Keratinocyte (primary cell): ENCODE measurements around the gene LAT.

Experiments used
- CTCF ChIP-seq, 3 experiments: IDR thresholded peaks in 1 of 3; conservative IDR thresholded peaks in 1 of 3; optimal IDR thresholded peaks in 1 of 3; 2 replicates in 2 of 3; 3 replicates in 1 of 3; pipeline versions ENCODE3 to v1.5.1; 2011; ENCODE audit warnings: low read length in 3 of 3, mild to moderate bottlenecking in 3 of 3, moderate library complexity in 2 of 3, control low read depth in 1 of 3, inconsistent platforms in 1 of 3; ENCODE audit not compliant: insufficient read depth in 2 of 3; ENCODE audit errors: extremely low read depth in 1 of 3
- EZH2 ChIP-seq: IDR thresholded peaks from one replicate; pipeline ENCODE4 v1.6.1; 2012; ENCODE audit warnings: inconsistent platforms, mild to moderate bottlenecking, low read length, moderate library complexity

DNA sequence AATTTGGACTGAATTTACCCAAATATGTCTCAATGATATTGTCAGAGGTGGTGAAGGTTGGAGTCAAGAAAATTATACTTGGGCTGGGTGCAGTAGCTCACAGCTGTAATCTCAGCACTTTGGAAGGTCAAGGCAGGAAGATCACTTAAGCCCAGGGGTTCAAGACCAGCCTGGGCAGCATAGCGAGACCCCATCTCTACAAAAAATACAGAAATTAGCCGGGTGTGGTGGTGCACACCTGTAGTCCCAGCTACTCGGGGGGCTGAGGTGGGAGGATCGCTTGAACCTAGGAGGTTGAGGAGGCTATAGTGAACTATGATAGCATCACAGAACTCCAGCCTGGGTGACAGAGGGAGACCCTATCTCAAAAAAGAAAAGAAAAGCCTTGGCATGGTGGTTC, 40.9 kb downstream of the LAT start:
- TF ChIP-seq CTCF (optimal IDR thresholded peaks at IDR 0.05 in 1 of 3, IDR thresholded peaks at IDR 0.05 in 1 of 3, conservative IDR thresholded peaks at IDR 0.05 in 1 of 3; ENCODE audit: extremely low read depth in 1 of 3, insufficient read depth in 2 of 3, low read length in 3 of 3), result no peak
- TF ChIP-seq EZH2, result no peak
